Astrocyte (in vitro differentiated cells and primary cell): ENCODE measurements around the gene CACNG3. TPM values are rescaled to one million over a fixed set of nuclear protein-coding genes. Genes with fewer than 3 reads are reported as not detected.
"Not testable (repeated sequence)": the region's sequence is repeated elsewhere in the genome, so short reads cannot be mapped to it uniquely, and the experiment has no call there.

Experiments
- DNase-seq: peaks from one replicate; pipeline ENCODE4 v3.0.0-alpha.2; 2010; ENCODE audit warnings: low read depth
- FAIRE-seq: peaks from 2 replicates; lab custom pipeline; 2011; peaks lifted over from hg19 to GRCh38; lab: Jason Lieb, UNC
- H2AFZ ChIP-seq: 2 replicates; pipeline ENCODE4 v1.6.0; 2012; ENCODE audit warnings: low read depth, low read length, inconsistent platforms
- H3K27ac ChIP-seq: 2 replicates; pipeline ENCODE4 v1.5.1; 2011; ENCODE audit warnings: low read depth, low read length, inconsistent platforms
- H3K27me3 ChIP-seq: 2 replicates; pipeline ENCODE4 v1.6.0; 2011; ENCODE audit warnings: low read length, inconsistent platforms; ENCODE audit not compliant: insufficient read depth
- H3K36me3 ChIP-seq: 2 replicates; pipeline ENCODE4 v1.5.1; 2011; ENCODE audit warnings: low read length, inconsistent platforms; ENCODE audit not compliant: insufficient read depth
- H3K4me1 ChIP-seq: 2 replicates; pipeline ENCODE4 v1.5.1; 2011; ENCODE audit warnings: low read length, inconsistent platforms; ENCODE audit not compliant: insufficient read depth
- H3K4me2 ChIP-seq: 2 replicates; pipeline ENCODE4 v1.6.0; 2012; ENCODE audit warnings: low read length, inconsistent platforms
- H3K4me3 ChIP-seq: 2 replicates; pipeline ENCODE4 v1.5.1; 2011; ENCODE audit warnings: low read depth, mild to moderate bottlenecking, low read length, inconsistent platforms; ENCODE audit not compliant: insufficient read depth
- H3K79me2 ChIP-seq: 2 replicates; pipeline ENCODE4 v1.6.0; 2012; ENCODE audit warnings: mild to moderate bottlenecking, low read length, inconsistent platforms; ENCODE audit not compliant: insufficient read depth
- H3K9ac ChIP-seq: 2 replicates; pipeline ENCODE4 v1.6.0; 2012; ENCODE audit warnings: mild to moderate bottlenecking, low read length, inconsistent platforms
- H3K9me3 ChIP-seq: 2 replicates; pipeline ENCODE4 v1.5.1; 2012; ENCODE audit warnings: low read depth, mild to moderate bottlenecking, low read length, inconsistent platforms; ENCODE audit not compliant: insufficient read depth
- H4K20me1 ChIP-seq: 2 replicates; pipeline ENCODE4 v1.6.0; 2012; ENCODE audit warnings: low read length, inconsistent platforms; ENCODE audit not compliant: insufficient read depth
- H3K27ac Mint-ChIP-seq: one replicate; pipeline ENCODE4 v1.8.0; 2021; ENCODE audit warnings: mild to moderate bottlenecking, mixed read lengths; ENCODE audit not compliant: unreplicated experiment
- H3K27me3 Mint-ChIP-seq: one replicate; pipeline ENCODE4 v1.8.0; 2021; ENCODE audit warnings: low read depth, mixed read lengths; ENCODE audit not compliant: unreplicated experiment
- H3K36me3 Mint-ChIP-seq: one replicate; pipeline ENCODE4 v1.8.0; 2021; ENCODE audit warnings: low read depth, mixed read lengths; ENCODE audit not compliant: unreplicated experiment
- H3K4me1 Mint-ChIP-seq: one replicate; pipeline ENCODE4 v1.8.0; 2021; ENCODE audit warnings: low read depth, mixed read lengths; ENCODE audit not compliant: unreplicated experiment
- H3K4me3 Mint-ChIP-seq: one replicate; pipeline ENCODE4 v1.8.0; 2021; ENCODE audit warnings: mild to moderate bottlenecking, moderate library complexity, mixed read lengths; ENCODE audit not compliant: unreplicated experiment
- H3K9me3 Mint-ChIP-seq: one replicate; pipeline ENCODE4 v1.8.0; 2021; ENCODE audit warnings: mild to moderate bottlenecking, mixed read lengths; ENCODE audit not compliant: unreplicated experiment
- EZH2 ChIP-seq: IDR thresholded peaks from 2 replicates; pipeline ENCODE4 v1.6.1; 2012; ENCODE audit warnings: mild to moderate bottlenecking, low read length, inconsistent platforms; ENCODE audit not compliant: insufficient read depth
- total RNA-seq: library from RNA; stranded (reverse); gene quantifications from 2 replicates; pipeline ENCODE4 v1.2.1, GENCODE V29; 2021
- TF ChIP-seq, protein P1 (sequence below): IDR thresholded peaks from 2 replicates; pipeline ENCODE4 v1.5.1; 2011; ENCODE audit warnings: low read depth, mild to moderate bottlenecking, inconsistent platforms, low read length, moderate library complexity; ENCODE audit not compliant: insufficient read depth

Gene CACNG3
- total RNA-seq, 1 donor from 2014 or later = not detected

DNA sequence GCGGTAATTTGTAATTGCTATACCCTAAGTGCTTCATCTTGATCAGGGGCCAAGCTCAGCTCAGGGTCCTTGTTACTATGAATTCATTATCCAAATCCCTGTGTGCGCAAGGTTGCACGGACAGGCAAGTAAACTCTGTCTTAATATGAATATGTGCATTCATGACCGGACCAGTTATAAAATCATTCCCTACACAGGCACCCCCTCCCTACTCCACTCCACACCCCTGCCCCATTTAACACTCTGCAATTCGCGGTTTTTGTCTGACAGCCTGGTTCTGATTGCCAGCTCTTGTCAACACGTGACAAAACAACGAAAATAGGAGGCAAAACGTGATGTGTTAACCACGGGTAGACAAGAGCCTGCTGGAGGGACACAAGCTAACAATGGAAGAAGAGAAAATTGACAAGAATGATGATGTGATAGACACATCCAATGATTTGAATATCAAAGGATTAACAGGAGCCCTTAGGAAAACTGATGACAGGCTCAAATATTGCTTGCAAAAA lies 76.5 kb downstream of the CACNG3 start:
- no peaks in the 10 kb centered on the region for H3K27me3 ChIP-seq
- TF ChIP-seq EZH2 = no peak
- TF ChIP-seq, protein P1, sequence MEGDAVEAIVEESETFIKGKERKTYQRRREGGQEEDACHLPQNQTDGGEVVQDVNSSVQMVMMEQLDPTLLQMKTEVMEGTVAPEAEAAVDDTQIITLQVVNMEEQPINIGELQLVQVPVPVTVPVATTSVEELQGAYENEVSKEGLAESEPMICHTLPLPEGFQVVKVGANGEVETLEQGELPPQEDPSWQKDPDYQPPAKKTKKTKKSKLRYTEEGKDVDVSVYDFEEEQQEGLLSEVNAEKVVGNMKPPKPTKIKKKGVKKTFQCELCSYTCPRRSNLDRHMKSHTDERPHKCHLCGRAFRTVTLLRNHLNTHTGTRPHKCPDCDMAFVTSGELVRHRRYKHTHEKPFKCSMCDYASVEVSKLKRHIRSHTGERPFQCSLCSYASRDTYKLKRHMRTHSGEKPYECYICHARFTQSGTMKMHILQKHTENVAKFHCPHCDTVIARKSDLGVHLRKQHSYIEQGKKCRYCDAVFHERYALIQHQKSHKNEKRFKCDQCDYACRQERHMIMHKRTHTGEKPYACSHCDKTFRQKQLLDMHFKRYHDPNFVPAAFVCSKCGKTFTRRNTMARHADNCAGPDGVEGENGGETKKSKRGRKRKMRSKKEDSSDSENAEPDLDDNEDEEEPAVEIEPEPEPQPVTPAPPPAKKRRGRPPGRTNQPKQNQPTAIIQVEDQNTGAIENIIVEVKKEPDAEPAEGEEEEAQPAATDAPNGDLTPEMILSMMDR = no peak
- no peaks in the 10 kb centered on the region for H3K36me3 ChIP-seq
- no peak for DNase-seq
- H2AFZ ChIP-seq = no peak overlapping the region
- no peaks in the 10 kb centered on the region for H3K4me1 Mint-ChIP-seq
- H3K27ac ChIP-seq = no peak overlapping the region
- no peak for FAIRE-seq
- no peaks in the 10 kb centered on the region for H3K9me3 ChIP-seq
- no peaks in the 10 kb centered on the region for H3K4me1 ChIP-seq
- H4K20me1 ChIP-seq = no peaks in the 10 kb centered on the region
- H3K36me3 Mint-ChIP-seq = no peaks in the 10 kb centered on the region
- H3K4me3 ChIP-seq = no peak overlapping the region
- H3K79me2 ChIP-seq = no peaks in the 10 kb centered on the region
- no peak overlapping the region for H3K4me3 Mint-ChIP-seq
- H3K9me3 Mint-ChIP-seq = peaks cover 5% of the 10 kb centered on the region
- peaks cover 29% of the 10 kb centered on the region for H3K27me3 Mint-ChIP-seq
- no peak overlapping the region for H3K4me2 ChIP-seq
- H3K27ac Mint-ChIP-seq = no peak overlapping the region
- no peak overlapping the region for H3K9ac ChIP-seq

DNA sequence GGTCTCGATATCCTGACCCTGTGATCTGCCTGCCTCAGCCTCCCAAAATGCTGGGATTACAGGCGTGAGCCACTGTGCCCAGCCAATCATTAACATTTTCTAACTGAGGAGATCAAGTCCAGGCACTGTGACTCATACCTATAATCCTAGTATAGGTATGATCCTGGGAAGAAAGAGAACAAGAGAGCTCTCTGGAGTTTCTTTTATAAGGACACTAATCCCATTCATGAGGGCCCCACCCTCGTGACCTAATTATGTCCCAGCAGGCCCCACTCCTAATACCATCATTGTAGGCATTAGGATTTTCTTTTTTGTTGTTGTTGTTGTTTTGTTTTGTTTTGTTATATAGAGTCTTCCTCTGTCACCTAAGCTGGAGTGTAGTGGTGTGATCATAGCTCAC lies 80.4 kb downstream of the CACNG3 start:
- Histone ChIP-seq H2AFZ (no peak overlapping the region), H3K27ac (no peak overlapping the region), H3K4me2 (no peak overlapping the region), H4K20me1 (no peaks in the 10 kb centered on the region), H3K9ac (no peak overlapping the region), H3K27me3 (no peaks in the 10 kb centered on the region), H3K9me3 (no peaks in the 10 kb centered on the region), H3K4me1 (no peaks in the 10 kb centered on the region), H3K79me2 (no peaks in the 10 kb centered on the region), H3K36me3 (no peaks in the 10 kb centered on the region), H3K4me3 (no peak overlapping the region)
- Mint-ChIP-seq H3K4me3 (no peak overlapping the region), H3K36me3 (no peaks in the 10 kb centered on the region), H3K4me1 (no peaks in the 10 kb centered on the region), H3K27me3 (peaks cover 11% of the 10 kb centered on the region), H3K9me3 (peaks cover 5% of the 10 kb centered on the region), H3K27ac (no peak overlapping the region)
- DNase-seq = no peak
- FAIRE-seq = no peak
- no peak for TF ChIP-seq EZH2
- TF ChIP-seq, protein P1 = no peak

DNA sequence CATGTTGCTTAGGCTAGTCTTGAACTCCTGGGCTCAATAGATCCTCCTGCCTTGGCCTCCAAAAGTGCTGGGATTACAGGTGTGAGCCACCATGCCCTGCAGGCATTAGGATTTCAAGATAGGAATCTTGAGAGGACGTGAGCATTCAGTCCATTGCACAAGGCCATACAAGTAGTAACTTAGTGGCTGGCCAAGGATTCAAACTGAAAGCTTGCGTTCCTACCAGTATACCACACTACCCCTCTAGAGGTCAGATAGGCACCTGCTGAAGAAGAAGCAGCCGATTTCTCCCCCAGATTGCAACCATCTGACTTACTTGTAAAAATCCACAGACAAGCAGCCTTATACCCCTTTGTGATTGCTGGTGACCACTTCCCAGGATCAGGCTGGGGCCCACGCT lies 80.9 kb downstream of the CACNG3 start:
- no peaks in the 10 kb centered on the region for H3K9me3 ChIP-seq
- H3K4me1 ChIP-seq = no peaks in the 10 kb centered on the region
- no peak overlapping the region for H3K4me2 ChIP-seq
- no peak overlapping the region for H3K9ac ChIP-seq
- H3K27ac Mint-ChIP-seq = no peak overlapping the region
- no peaks in the 10 kb centered on the region for H3K27me3 ChIP-seq
- DNase-seq (no peak), FAIRE-seq (no peak)
- no peaks in the 10 kb centered on the region for H4K20me1 ChIP-seq
- no peaks in the 10 kb centered on the region for H3K79me2 ChIP-seq
- TF ChIP-seq, protein P1 = no peak
- no peak for TF ChIP-seq EZH2
- H3K36me3 ChIP-seq = no peaks in the 10 kb centered on the region
- H2AFZ ChIP-seq = no peak overlapping the region
- no peaks in the 10 kb centered on the region for H3K36me3 Mint-ChIP-seq
- no peak overlapping the region for H3K4me3 ChIP-seq
- peaks cover 5% of the 10 kb centered on the region for H3K9me3 Mint-ChIP-seq
- H3K4me3 Mint-ChIP-seq = no peak overlapping the region
- no peaks in the 10 kb centered on the region for H3K4me1 Mint-ChIP-seq
- no peak overlapping the region for H3K27ac ChIP-seq
- H3K27me3 Mint-ChIP-seq = peaks cover 6% of the 10 kb centered on the region

DNA sequence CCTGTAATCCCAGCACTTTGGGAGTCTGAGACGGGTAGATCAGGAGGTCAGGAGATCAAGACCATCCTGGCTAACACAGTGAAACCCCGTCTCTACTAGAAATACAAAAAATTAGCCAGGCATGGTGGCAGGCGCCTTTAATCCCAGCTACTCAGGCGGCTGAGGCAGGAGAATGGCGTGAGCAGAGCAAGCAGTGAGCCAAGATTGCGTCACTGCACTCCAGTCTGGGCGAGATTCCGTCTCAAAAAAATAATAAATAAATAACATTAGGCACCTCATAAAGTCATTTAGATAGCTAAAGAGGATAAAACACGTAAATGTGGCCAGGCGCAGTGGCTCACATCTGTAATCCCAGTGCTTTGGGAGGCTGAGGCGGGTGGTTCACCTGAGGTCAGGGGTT lies 87.7 kb downstream of the CACNG3 start:
- H3K4me2 ChIP-seq, H3K4me3 ChIP-seq, H4K20me1 ChIP-seq, H3K9ac ChIP-seq, H3K4me1 ChIP-seq, H3K27ac ChIP-seq, H2AFZ ChIP-seq, H3K27me3 ChIP-seq, H3K9me3 ChIP-seq, H3K27me3 Mint-ChIP-seq, H3K36me3 Mint-ChIP-seq, H3K4me1 Mint-ChIP-seq, DNase-seq, H3K36me3 ChIP-seq, H3K79me2 ChIP-seq, H3K27ac Mint-ChIP-seq, H3K9me3 Mint-ChIP-seq, H3K4me3 Mint-ChIP-seq, FAIRE-seq: not testable (repeated sequence)
